Smooth muscle cell (in vitro differentiated cells): Measurements from ENCODE around the gene FAM53B. TPM values are rescaled to one million over a fixed set of nuclear protein-coding genes. Genes with fewer than 3 reads are reported as not detected.
A peak's percentile ranks its signal among the peaks of the same experiment; 100 is the strongest.

Experiments used
- DNase-seq: peaks from one replicate; lab custom pipeline; 2025; ENCODE audit not compliant: unreplicated experiment; lab: John Stamatoyannopoulos, UW
- H2AFZ ChIP-seq: fragments of 200-600 bp; sonication (generic); 2 replicates; pipeline ENCODE4 v1.6.0; 2016; ENCODE audit warnings: antibody characterized with exemption, low read depth, mild to moderate bottlenecking
- H3F3A ChIP-seq: fragments of 200-600 bp; sonication (generic); 2 replicates; pipeline ENCODE4 v1.6.0; 2017; ENCODE audit warnings: antibody characterized with exemption, low read depth
- H3K27ac ChIP-seq: fragments of 200-600 bp; sonication (generic); 2 replicates; pipeline ENCODE4 v1.5.1; 2016; ENCODE audit warnings: low read depth, mild to moderate bottlenecking
- H3K27me3 ChIP-seq: fragments of 200-600 bp; sonication (generic); 2 replicates; pipeline ENCODE4 v1.6.1; 2016; ENCODE audit warnings: low read depth, mild to moderate bottlenecking
- H3K36me3 ChIP-seq: fragments of 200-600 bp; sonication (generic); 2 replicates; pipeline ENCODE4 v1.5.1; 2016; ENCODE audit warnings: low read depth
- H3K4me1 ChIP-seq: fragments of 200-600 bp; sonication (generic); 2 replicates; pipeline ENCODE4 v1.5.1; 2016; ENCODE audit warnings: low read depth
- H3K4me2 ChIP-seq: fragments of 200-600 bp; sonication (generic); 2 replicates; pipeline ENCODE4 v1.6.0; 2016; ENCODE audit warnings: mild to moderate bottlenecking
- H3K4me3 ChIP-seq: fragments of 200-600 bp; sonication (generic); 2 replicates; pipeline ENCODE4 v1.5.1; 2016; ENCODE audit warnings: mild to moderate bottlenecking
- H3K79me2 ChIP-seq: fragments of 200-600 bp; sonication (generic); 2 replicates; pipeline ENCODE4 v1.6.0; 2016; ENCODE audit warnings: low read depth, mild to moderate bottlenecking
- H3K9ac ChIP-seq: fragments of 200-600 bp; sonication (generic); 2 replicates; pipeline ENCODE4 v1.6.0; 2016; ENCODE audit warnings: low read depth
- H3K9me3 ChIP-seq: fragments of 200-600 bp; sonication (generic); replicated peaks from 2 replicates; pipeline ENCODE4 v1.5.1; 2016; ENCODE audit warnings: low read depth
- H4K20me1 ChIP-seq: fragments of 200-600 bp; sonication (generic); 2 replicates; pipeline ENCODE4 v1.6.0; 2016; ENCODE audit warnings: low read depth
- WGBS: methylation state at CpG from one replicate; pipeline ENCODE4 v1.1.7; 2016; ENCODE audit warnings: low lambda C conversion rate; 5-methylcytosine and 5-hydroxymethylcytosine counted together
- polyA plus RNA-seq: library from polyadenylated mRNA; unstranded; fragments of >200 nt; fragmentation: Nextera tagmentation; extraction: Ambion mirVana; gene quantifications from 2 replicates; pipeline ENCODE4 v1.2.1, GENCODE V29; 2016
- total RNA-seq: library from RNA; depleted of rRNA; stranded (reverse); fragments of >200 nt; gene quantifications from 2 replicates; pipeline ENCODE4 v1.2.3, GENCODE V29; 2014
- TF ChIP-seq, protein P1 (sequence below): fragments of 200-600 bp; sonication (generic); IDR thresholded peaks from 2 replicates; pipeline ENCODE4 v1.5.1; 2017; ENCODE audit warnings: borderline replicate concordance, mild to moderate bottlenecking, antibody characterized with exemption; ENCODE audit not compliant: insufficient read depth, poor library complexity, severe bottlenecking

Gene FAM53B
- total and polyA plus RNA-seq, 2 experiments from 2014 or later, result 5.5 to 6.2 TPM

DNA sequence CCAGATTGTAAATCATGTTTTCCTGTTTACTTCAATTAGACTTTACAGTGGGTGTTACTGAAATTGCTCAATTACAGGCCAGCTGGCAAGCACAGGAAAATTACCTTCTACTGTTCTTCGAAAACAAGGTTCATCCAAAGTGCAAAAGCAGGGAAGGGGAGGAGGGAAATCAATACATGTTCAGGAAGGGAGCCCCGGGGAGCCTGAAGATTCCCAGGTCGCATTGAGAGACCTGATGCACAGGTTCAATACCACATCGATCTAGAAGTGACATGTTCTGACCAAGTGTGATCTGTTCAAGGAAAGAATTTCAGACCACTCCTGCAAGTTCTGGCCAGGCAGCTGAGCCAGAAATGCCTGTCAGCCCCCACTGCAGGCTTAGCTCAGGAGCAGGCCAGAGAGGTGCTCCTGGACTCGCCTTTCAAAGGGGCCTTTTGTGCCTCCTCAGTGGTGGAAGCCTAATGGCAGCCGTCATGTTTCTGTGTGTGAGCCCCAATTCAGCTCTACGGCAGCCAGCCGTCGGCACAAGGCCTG is 35.9 kb downstream of the FAM53B start:
- H3K27ac ChIP-seq, result no peak overlapping the region
- H3F3A ChIP-seq, result no peaks in the 10 kb centered on the region
- peaks cover 87% of the 10 kb centered on the region for H4K20me1 ChIP-seq
- no peaks in the 10 kb centered on the region for H3K79me2 ChIP-seq
- H3K9me3 ChIP-seq, result no peaks in the 10 kb centered on the region
- no peaks in the 10 kb centered on the region for H3K27me3 ChIP-seq
- TF ChIP-seq, protein P1, sequence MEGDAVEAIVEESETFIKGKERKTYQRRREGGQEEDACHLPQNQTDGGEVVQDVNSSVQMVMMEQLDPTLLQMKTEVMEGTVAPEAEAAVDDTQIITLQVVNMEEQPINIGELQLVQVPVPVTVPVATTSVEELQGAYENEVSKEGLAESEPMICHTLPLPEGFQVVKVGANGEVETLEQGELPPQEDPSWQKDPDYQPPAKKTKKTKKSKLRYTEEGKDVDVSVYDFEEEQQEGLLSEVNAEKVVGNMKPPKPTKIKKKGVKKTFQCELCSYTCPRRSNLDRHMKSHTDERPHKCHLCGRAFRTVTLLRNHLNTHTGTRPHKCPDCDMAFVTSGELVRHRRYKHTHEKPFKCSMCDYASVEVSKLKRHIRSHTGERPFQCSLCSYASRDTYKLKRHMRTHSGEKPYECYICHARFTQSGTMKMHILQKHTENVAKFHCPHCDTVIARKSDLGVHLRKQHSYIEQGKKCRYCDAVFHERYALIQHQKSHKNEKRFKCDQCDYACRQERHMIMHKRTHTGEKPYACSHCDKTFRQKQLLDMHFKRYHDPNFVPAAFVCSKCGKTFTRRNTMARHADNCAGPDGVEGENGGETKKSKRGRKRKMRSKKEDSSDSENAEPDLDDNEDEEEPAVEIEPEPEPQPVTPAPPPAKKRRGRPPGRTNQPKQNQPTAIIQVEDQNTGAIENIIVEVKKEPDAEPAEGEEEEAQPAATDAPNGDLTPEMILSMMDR, result no peak
- no peak overlapping the region for H3K4me3 ChIP-seq
- no peak overlapping the region for H3K9ac ChIP-seq
- 82% methylated on average over 9 of the region's 9 CpGs for WGBS
- no peak overlapping the region for H2AFZ ChIP-seq
- no peaks in the 10 kb centered on the region for H3K36me3 ChIP-seq
- DNase-seq, result no peak
- H3K4me2 ChIP-seq, result peak overlapping the region; percentile 3
- H3K4me1 ChIP-seq, result peaks cover 12% of the 10 kb centered on the region

- DNase-seq, result no peak
- Histone ChIP-seq H3K9ac (no peak overlapping the region), H3K4me1 (peaks cover 12% of the 10 kb centered on the region), H3K79me2 (no peaks in the 10 kb centered on the region), H3K4me3 (no peak overlapping the region), H3K36me3 (no peaks in the 10 kb centered on the region), H3K27me3 (no peaks in the 10 kb centered on the region), H3F3A (no peaks in the 10 kb centered on the region), H3K27ac (no peak overlapping the region), H3K9me3 (no peaks in the 10 kb centered on the region), H3K4me2 (peak overlapping the region; percentile 3), H2AFZ (no peak overlapping the region), H4K20me1 (peaks cover 84% of the 10 kb centered on the region)
- TF ChIP-seq, protein P1, result no peak
- 99% methylated on average over 8 of the region's 8 CpGs for WGBS
These were observed 36.6 kb downstream of the FAM53B start for GRCh38 chr10:124707551-124707950.

GRCh38 chr10:124707144-124707467 is 37.1 kb downstream of the FAM53B start:
- no peak for DNase-seq
- Histone ChIP-seq H3K79me2 (no peaks in the 10 kb centered on the region), H3K9me3 (no peaks in the 10 kb centered on the region), H4K20me1 (peaks cover 85% of the 10 kb centered on the region), H3K27me3 (no peaks in the 10 kb centered on the region), H3K27ac (no peak overlapping the region), H3K4me1 (peaks cover 12% of the 10 kb centered on the region), H3K9ac (no peak overlapping the region), H3K4me3 (no peak overlapping the region), H3F3A (no peaks in the 10 kb centered on the region), H3K36me3 (no peaks in the 10 kb centered on the region), H2AFZ (no peak overlapping the region), H3K4me2 (no peak overlapping the region)
- TF ChIP-seq, protein P1, result no peak
- WGBS, result 84% methylated on average over 3 of the region's 3 CpGs

DNA sequence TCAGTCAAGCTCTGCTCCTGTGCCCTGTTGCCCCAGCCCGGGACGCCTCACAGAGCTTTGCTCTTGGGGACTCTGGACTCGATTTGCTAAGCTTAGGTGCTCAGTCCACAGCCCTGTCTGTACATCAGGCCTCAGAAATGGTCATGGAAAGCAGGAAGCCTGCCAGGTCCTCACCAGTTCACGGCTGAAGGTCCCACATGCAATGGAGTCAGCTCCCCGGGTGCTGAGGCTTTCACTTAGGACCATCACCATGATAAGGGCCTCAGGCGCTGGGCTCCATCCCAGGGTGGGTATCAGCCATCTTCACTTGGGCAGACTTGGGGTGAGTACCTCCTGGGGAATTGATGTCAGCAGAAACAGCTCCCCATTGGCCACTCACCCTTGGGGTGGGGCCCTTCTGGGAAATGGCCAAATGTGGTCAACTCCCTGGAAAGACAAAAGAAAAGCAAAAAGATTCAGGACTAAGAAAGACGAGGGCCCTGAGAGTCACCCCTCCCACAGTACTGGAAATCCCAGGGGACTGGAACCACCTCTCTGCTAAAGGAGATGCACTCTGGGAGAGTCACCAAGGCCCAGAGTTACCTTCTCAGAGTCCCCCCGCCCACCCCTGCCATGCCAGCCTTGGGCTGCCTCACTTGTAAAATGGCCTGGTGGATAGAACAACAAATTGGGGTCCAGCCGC is 37.6 kb downstream of the FAM53B start:
- H2AFZ ChIP-seq, result no peak overlapping the region
- DNase-seq, result no peak
- no peak overlapping the region for H3K4me2 ChIP-seq
- H3K79me2 ChIP-seq, result no peaks in the 10 kb centered on the region
- H3K4me3 ChIP-seq, result no peak overlapping the region
- H3K4me1 ChIP-seq, result peaks cover 12% of the 10 kb centered on the region
- H3K27ac ChIP-seq, result no peak overlapping the region
- no peaks in the 10 kb centered on the region for H3F3A ChIP-seq
- no peak overlapping the region for H3K9ac ChIP-seq
- no peaks in the 10 kb centered on the region for H3K36me3 ChIP-seq
- TF ChIP-seq, protein P1, result no peak
- peaks cover 85% of the 10 kb centered on the region for H4K20me1 ChIP-seq
- 97% methylated on average over 9 of the region's 9 CpGs for WGBS
- no peaks in the 10 kb centered on the region for H3K27me3 ChIP-seq
- H3K9me3 ChIP-seq, result no peaks in the 10 kb centered on the region
